HG02798 (cell line): ENCODE measurements around the gene TMEM14C.

Experiments used
- ATAC-seq: cut with Tn5 transposase; IDR thresholded peaks from one replicate; pipeline ENCODE4 v1.9.1; 2021; ENCODE audit warnings: mild to moderate bottlenecking; ENCODE audit not compliant: unreplicated experiment, poor library complexity

Gene TMEM14C

DNA sequence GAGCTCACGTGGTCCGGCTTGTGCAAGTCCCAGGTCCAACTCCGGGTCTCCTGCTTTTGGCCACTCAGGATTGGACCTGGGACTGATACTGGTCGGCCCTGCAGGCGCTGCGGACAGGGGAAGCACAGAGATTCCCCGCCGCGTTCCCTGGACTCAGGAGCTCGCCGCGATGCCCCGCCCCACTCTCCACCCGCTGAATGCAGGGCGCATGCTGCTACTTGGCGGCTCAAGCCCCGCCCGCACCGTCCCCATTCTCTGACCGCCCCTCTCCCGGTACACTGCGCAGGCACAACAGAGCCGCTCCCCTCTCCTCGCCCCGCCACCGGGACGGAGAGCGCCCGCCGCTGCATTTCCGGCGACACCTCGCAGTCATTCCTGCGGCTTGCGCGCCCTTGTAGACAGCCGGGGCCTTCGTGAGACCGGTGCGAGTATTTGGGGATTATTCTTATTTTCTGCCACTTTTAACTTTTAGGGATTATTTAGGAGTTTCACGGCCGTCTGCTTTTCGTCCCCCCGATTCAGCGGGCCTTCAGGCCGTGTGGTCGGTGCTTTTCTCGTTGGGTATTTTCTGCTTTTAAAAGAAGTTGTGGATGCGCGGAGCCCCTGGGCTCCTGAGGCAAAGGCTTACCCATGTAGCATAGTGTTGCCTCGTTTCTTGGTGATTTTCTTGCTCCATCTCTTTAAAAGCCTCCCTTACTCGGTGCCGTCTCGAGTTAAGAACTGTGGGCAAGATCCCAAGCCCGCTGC, at the start of gene TMEM14C:
TSS of gene TMEM14C (plus strand) at position 251 of the 747 bp plus-strand sequence. CDS start 1,544 bp downstream, outside the sequence.
- ATAC-seq = peak; percentile 97

GRCh38 chr6:10676403-10676802, 46.5 kb upstream of the TMEM14C start:
- no peak for ATAC-seq

GRCh38 chr6:10678456-10678855, 44.4 kb upstream of the TMEM14C start:
- ATAC-seq = no peak

GRCh38 chr6:10681795-10682194, 41.1 kb upstream of the TMEM14C start:
- ATAC-seq = no peak

DNA sequence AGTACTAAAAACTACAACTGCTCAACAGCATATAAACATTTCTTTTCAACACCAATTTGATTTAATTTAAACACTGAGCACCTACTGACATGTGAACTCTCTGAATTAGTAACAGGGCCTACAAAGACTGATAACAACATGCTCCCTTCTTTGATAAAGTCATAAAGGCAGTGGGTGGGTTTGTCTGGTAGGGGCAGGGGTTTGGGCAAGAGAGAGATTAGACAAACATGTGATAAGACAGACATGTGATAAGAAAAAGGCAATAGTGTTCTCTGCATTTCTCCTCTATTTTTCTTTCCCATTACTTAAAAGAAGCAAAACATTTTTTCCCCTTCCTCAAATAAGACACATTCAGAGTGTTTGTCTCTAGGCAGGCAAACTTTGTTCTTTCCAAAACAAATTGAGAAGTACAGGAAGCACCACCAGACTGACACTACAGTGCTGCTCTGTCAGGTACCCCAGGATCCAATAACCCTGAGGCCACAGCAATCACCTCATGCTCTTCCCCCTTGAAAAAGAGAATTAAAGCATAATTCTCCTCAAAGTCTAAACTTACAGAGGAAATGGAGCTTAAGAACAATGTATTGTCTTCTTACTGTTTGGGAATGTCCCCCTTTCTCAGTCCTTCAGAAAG, 40.4 kb upstream of the TMEM14C start:
- ATAC-seq = no peak

- no peak for ATAC-seq
These were observed 38.3 kb upstream of the TMEM14C start for GRCh38 chr6:10684618-10685017.

DNA sequence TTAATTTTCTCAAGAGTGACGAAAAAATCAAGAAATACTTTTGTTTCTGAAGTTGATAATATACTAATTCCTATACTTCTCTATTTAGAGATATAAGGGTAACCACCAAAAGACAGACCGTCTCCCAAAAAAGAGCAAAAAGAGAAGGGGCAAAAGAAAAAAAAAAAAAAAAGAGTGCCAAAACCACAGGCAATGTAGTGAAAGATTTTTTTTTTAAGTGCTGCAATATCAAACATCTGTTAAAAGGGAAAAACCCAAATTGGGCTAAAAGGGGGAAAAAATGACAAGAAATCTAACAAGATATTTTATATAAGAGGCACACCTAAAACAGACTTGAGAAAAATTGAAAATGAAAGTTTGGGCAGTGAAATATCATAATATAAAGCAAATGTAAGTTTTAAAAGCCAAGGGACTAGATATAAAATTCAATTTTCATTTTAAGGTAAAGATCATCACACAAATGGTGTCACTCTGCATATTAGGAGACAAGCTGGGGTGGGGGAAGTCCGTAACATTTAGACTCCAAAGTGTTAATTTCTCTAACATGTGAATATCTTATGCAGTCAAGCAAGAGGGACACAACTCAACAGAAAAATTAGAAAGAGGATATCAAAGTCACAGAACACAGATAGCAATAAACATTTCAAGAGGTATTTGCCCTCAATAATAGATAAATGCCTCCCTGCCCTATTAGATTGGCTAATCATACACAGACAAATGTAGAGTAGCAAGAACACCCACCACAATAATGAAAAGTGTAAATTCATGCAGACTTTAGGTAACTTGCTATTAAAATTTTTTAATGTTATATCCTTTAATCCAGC, 37.6 kb upstream of the TMEM14C start:
- ATAC-seq = no peak

GRCh38 chr6:10686901-10687300, 36.0 kb upstream of the TMEM14C start:
- no peak for ATAC-seq

DNA sequence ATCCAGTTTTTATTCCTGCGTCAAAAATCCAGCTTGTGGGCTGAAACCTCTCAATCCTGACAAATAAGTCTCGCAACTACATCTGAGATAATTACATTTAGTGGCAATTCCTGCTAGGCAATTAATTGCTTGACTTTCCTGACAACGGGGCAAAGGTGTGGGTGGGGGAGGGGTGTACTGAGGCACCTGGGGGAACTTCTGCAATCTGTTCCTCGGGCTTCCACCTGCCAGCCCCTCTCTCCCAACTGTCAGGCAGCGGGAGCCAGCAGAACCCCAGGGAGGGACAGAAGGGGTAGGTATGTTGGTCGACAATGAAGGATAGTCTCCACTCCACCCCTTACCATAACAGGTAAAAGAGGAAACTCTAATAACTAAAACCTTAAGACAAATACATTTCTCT, 35.3 kb upstream of the TMEM14C start:
- ATAC-seq = no peak

DNA sequence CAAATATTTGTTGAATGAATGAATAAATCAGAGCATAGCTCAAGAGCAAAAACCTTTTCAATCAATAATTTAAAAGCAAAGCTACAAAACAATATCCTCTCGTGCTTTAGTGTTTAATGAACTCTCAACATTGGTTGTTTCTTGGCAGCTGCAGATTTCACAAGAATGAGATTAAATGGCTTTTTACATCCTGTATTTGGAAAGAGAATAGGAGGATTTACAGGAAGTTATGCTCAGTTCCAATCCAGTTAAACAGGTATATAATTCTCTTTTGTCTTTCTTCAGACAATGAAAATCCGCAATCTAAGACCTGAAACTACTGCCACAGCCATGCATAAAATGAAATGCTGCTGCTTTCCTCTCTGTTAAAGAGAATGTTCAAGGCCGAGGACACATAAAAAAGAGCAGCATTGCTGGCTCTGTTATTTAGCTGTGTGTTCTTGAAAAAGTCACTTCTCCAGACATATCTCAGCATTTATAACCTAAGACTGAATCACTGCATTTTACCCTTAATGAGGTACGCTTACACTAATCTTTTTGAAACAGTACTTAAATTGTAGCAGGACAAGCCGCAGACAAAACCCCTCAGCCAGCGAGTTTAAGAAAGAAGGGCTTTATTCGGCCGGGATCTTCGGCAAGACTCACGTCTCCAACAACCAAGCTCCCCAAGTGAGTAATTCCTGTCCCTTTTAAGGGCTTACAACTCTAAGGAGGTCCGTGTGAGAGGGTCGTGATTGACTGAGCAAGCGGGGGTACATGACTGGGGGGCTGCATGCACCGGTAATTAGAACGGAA, 32.0 kb upstream of the TMEM14C start:
- ATAC-seq = no peak

GRCh38 chr6:10692965-10693538, 29.8 kb upstream of the TMEM14C start:
- ATAC-seq = no peak

DNA sequence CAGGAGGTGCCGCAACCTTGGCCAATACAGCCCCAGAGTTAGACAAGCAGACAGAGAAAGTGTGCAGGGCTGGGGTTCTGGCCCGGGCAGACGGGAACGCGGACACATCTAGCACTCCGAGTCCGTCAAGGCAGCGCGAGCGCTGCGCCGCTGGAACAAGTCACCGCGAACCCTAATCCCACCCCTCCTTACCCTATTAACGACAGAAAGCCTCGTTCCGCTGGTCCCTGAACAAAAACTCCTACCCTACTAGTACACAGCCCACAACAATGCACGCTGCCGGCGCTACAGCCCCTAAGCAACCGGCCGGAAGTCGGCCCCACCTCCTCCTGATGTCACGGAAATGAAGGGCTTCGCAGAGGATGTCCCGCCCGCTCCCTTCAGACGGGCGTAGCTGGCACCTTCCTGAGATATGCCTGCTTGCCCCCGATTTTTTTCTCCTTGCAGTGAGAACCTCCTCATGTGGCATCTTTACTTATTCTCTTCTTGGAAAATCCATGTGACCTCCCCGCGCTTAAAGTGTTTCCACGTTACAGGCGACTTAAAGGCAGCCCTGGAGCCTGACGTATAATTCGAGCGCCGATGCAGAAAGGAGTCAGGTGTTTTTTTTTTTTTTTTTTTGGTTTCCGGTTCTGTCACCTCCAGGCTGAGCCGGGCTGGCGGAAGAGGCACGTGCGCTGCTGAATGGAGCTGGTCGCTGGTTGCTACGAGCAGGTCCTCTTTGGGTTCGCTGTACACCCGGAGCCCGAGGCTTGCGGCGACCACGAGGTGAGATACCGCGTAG, 28.4 kb upstream of the TMEM14C start, which contains the start of the genes C6orf52 and PAK1IP1:
TSS of gene C6orf52 (minus strand) at position 315 of the 784 bp plus-strand sequence. CDS start 7,066 bp downstream, outside the sequence.
TSS of gene PAK1IP1 (plus strand) at position 671 of the 784 bp plus-strand sequence. CDS start at position 685, 14 bp downstream.
- ATAC-seq = peak; percentile 99

DNA sequence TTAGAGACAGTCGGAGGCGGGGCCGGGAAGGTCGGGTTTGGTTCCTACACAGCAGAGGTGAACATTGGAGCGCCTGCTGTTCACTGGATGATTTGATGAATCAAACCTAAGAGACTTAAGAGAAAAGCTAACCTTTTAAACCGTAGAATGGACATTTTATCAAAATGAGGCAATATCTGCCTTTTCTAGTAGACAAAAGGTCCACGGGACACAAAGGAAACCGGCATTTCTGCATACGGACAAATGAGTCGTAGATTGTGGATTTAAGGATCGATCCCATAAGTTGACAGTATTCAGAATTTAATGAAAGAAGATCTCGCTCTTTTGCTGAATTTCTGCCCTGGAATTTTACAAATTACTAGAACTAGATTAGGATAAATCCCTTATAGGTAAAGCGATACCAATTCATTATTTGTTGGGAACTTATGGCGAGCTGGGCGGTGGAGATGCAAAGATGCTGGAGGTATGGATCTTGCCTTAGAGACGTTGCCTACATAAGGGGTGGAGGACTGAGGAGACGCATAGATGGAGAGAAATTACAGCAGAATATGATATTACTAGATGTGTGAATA, 27.7 kb upstream of the TMEM14C start:
- ATAC-seq = no peak

- ATAC-seq = no peak
These were observed 26.2 kb upstream of the TMEM14C start for GRCh38 chr6:10696655-10697054.

DNA sequence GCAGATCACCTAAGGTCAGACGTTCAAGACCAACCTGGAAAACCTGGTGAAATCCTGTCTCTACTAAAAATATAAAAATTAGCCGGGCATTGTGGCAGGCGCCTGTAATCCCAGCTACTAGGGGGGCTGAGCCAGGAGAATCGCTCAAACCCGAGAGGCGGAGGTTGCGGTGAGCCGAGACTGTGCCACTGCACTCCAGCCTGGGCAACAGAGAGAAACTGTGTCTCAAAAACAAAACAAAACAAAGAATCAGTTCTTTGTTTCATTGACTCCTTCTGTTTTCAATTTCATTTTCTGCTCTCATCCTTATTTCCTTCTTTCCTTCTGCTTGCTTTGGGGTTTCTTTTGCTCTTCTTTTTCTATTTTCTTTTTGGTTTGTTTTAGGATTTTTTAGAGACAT, 8.9 kb upstream of the TMEM14C start:
- no peak for ATAC-seq

GRCh38 chr6:10719296-10719963, 3.4 kb upstream of the TMEM14C start:
- ATAC-seq = no peak

- ATAC-seq = no peak
These were observed 3.0 kb upstream of the TMEM14C start for GRCh38 chr6:10719964-10720264.

DNA sequence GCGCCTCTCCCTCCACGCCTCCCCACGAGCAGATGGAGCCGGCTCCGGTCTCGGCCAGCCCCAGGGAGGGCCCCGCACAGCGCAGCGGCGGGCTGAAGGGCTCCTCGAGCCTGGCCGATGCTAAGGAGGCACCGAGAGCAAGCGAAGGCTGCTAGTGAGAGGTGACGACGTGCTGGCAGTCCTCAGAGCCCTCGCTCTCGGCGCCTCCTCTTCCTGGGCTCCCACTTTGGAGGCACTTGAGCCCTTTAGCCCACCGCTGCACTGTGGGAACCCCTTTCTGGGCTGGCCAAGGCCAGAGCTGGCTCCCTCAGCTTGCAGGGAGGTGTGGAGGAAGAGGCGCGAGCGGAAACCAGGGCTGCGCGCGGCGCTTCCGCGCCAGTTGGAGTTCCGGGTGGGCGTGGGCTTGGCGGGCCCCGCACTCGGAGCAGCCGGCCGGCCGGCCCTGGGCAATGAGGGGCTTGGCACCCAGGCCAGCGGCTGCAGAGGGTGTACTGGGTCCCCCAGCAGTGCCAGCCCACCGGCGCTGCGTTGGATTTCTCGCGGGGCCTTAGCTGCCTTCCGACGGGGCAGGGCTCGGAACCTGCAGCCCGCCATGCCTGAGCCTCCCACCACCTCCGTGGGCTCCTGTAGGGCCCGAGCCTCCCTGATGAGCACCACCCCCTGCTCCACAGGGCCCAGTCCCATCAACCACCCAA, 2.5 kb upstream of the TMEM14C start:
- peak; percentile 28 for ATAC-seq
